GM12892 (cell line): ENCODE data around the gene SYT6.
A peak's percentile ranks its signal among the peaks of the same experiment; 100 is the strongest.

ENCODE experiments used
- DNase-seq: peaks from one replicate; pipeline ENCODE4 v3.0.0; 2011; ENCODE audit not compliant: insufficient read length
- FAIRE-seq: peaks from 2 replicates; lab custom pipeline; 2011; peaks lifted over from hg19 to GRCh38; lab: Jason Lieb, UNC
- POLR2A ChIP-seq: IDR thresholded peaks from 2 replicates; pipeline ENCODE4 v1.6.1; 2011; ENCODE audit warnings: low read depth, low read length, control low read depth
- POLR2AphosphoS5 ChIP-seq: IDR thresholded peaks from 2 replicates; pipeline ENCODE4 v1.6.1; 2011; ENCODE audit warnings: low read depth, low read length, control low read depth
- TAF1 ChIP-seq: IDR thresholded peaks from 2 replicates; pipeline ENCODE4 v1.6.1; 2011; ENCODE audit warnings: low read depth, mild to moderate bottlenecking, control low read depth, low read length, borderline replicate concordance

The SYT6 gene

GRCh38 chr1:114114185-114115094, 39.2 kb downstream of the SYT6 start:
- TF ChIP-seq POLR2AphosphoS5 (no peak), POLR2A (no peak), TAF1 (no peak)
- DNase-seq, result no peak
- no peak for FAIRE-seq

GRCh38 chr1:114113411-114114184, 40.1 kb downstream of the SYT6 start:
- TF ChIP-seq POLR2A (no peak), POLR2AphosphoS5 (no peak), TAF1 (no peak)
- DNase-seq (no peak), FAIRE-seq (no peak)

- TF ChIP-seq POLR2AphosphoS5 (no peak), POLR2A (no peak), TAF1 (no peak)
- DNase-seq, result no peak
- no peak for FAIRE-seq
Observed at GRCh38 chr1:114112775-114113174, 40.9 kb downstream of the SYT6 start.

GRCh38 chr1:114111731-114112641, 41.7 kb downstream of the SYT6 start:
- DNase-seq (no peak), FAIRE-seq (no peak)
- TF ChIP-seq POLR2A (no peak), TAF1 (no peak), POLR2AphosphoS5 (no peak)

- FAIRE-seq (no peak), DNase-seq (no peak)
- TF ChIP-seq TAF1, result no peak
- no peak for TF ChIP-seq POLR2A
- no peak for TF ChIP-seq POLR2AphosphoS5
Observed at GRCh38 chr1:114109981-114110380, 43.7 kb downstream of the SYT6 start.

- DNase-seq, result peak; percentile 33
- peak; percentile 80 for FAIRE-seq
- TF ChIP-seq POLR2A (no peak), POLR2AphosphoS5 (no peak)
Observed at GRCh38 chr1:114108751-114109255, 44.9 kb downstream of the SYT6 start.

- FAIRE-seq, result no peak
- no peak for DNase-seq
Observed at GRCh38 chr1:114107474-114108435, 45.9 kb downstream of the SYT6 start.

GRCh38 chr1:114105421-114105979, 48.2 kb downstream of the SYT6 start:
- DNase-seq, result no peak
- no peak for FAIRE-seq
- TF ChIP-seq POLR2AphosphoS5 (no peak), TAF1 (no peak), POLR2A (no peak)

More at GRCh38 chr1:114107474-114108435, 45.9 kb downstream of the SYT6 start:
- no peak for TF ChIP-seq TAF1
- no peak for TF ChIP-seq POLR2A
- TF ChIP-seq POLR2AphosphoS5, result no peak

- FAIRE-seq, result no peak
Observed at GRCh38 chr1:114104949-114105348, 48.7 kb downstream of the SYT6 start.

GRCh38 chr1:114103992-114104391, 49.7 kb downstream of the SYT6 start:
- no peak for FAIRE-seq
- TF ChIP-seq POLR2A (no peak), TAF1 (no peak), POLR2AphosphoS5 (no peak)
- DNase-seq, result no peak

More at GRCh38 chr1:114104949-114105348, 48.7 kb downstream of the SYT6 start:
- DNase-seq, result no peak
- no peak for TF ChIP-seq TAF1
- TF ChIP-seq POLR2A, result no peak
- no peak for TF ChIP-seq POLR2AphosphoS5
